B cell (primary cell): ENCODE results near the gene PATZ1.
A peak's percentile ranks its signal among the peaks of the same experiment; 100 is the strongest.

Experiments used
- CTCF ChIP-seq: fragments of 200-600 bp; IDR thresholded peaks from one replicate; pipeline ENCODE4 v1.8.0; 2022; ENCODE audit warnings: antibody characterized with exemption, mild to moderate bottlenecking
- EZH2 ChIP-seq: IDR thresholded peaks from 2 replicates; pipeline ENCODE4 v1.6.1; 2012; ENCODE audit warnings: borderline replicate concordance, low read depth, mild to moderate bottlenecking, moderate library complexity, low read length; ENCODE audit not compliant: insufficient read depth, poor library complexity, severe bottlenecking

GRCh38 chr22:31345331-31346254 is 553 bp downstream of the PATZ1 start:
- TF ChIP-seq CTCF (peak; percentile 79), EZH2 (no peak)
